GM19455 (cell line): ENCODE results near the gene STAG2.

ENCODE experiments used
- ATAC-seq: cut with Tn5 transposase; IDR thresholded peaks from one replicate; pipeline ENCODE4 v1.9.1; 2021; ENCODE audit not compliant: unreplicated experiment

The STAG2 gene

DNA sequence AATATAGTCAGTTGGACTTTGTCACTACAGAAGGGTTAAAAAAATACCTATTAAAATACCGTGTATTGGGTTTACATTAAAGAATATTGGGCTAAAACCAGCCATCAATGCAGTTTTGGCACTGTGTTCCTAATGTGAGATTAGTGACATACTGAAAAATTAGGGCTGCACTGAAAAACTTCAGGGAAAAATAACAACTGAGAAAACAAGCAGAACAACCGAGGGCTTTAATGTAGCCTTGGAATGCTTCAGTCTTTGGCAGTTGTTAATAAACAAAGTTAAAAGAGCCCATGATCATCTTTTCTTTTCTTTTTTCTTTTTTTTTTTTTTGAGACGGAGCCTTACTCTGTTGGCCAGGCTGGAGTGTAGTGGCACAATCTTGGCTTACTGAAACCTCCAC, 12.4 kb downstream of the STAG2 start:
- ATAC-seq = no peak

DNA sequence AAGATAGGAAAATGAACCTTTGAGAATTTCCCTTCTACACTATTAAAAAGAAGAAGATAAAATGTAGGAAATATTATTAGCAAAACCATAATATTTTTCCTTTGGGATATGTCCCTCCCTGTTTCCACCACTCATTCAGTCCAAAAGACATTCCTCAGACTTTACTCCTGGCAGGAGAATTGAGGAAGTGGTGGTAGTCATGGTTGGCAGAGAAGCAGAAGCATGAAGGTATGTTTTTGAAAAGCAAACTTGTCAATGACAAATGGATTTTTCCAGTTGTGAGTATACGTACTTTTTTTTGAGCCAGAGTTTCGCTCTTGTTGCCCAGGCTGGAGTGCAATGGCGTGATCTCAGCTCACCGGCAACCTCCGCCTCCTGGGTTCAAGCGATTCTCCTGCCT, 13.7 kb downstream of the STAG2 start:
- no peak for ATAC-seq

DNA sequence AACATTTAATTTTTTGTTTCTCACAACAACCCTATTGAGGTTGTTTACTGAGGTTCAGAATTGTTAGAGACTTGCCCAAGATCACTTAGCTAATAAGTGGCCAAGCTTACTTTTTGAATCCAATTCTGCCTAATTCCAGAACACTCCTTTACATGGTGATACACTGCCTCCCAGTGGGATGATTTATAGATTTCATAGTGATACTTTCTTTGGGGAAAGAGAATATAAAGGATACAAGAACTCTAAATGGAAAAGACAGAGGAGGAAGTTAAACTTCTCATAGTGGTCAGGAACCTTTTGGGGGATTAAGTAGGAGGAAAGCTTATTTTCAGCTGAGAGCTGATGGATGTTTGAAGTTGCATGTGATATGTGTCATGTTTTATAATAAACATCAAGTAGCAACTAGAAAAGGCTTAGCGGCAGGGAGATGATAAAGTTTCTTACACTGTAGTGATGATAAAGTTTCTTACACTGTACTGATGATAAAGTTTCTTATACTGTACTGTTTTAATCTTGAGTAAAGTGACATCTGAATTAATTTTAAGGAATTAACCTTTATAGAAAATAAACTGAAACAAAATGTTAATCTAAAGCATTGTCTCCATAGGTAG, 15.3 kb downstream of the STAG2 start:
- no peak for ATAC-seq

DNA sequence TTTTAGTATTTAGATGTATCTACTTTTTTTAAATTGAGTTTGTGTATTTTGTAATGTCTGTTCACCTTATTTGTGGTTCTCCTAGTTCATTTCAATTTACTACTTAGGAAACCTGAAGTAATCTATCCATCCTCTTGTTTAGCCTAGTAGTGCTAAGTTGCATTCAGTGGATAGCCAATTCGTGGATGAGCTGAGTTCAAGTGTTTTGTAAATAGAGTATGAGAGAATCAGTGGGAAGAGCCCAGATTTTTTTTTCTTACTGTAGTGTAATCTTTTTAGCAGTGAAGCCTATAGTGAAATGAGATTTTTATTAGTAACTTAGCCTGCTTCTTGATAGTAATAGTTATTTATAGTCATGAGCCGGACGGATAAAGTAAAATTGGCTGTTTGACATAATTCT, 21.7 kb downstream of the STAG2 start:
- ATAC-seq = no peak

DNA sequence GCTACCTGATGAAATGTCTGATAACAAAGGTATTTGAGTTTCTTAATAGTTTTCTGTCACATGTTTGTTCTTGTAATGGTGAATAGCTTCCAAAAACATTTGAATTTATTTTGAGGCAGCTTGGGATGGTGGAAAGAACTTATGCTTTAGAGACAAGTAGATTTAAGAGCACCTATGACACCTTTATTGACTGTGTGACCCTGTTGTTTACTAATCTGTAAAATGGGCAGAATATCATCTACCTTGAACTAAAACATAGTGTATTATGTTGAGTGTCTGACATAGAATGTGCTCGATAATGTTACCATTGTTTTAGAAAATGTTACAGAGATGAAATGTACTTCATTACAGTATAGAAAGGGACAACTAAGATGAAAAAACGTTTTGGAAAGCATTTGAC, 24.9 kb downstream of the STAG2 start:
- no peak for ATAC-seq

DNA sequence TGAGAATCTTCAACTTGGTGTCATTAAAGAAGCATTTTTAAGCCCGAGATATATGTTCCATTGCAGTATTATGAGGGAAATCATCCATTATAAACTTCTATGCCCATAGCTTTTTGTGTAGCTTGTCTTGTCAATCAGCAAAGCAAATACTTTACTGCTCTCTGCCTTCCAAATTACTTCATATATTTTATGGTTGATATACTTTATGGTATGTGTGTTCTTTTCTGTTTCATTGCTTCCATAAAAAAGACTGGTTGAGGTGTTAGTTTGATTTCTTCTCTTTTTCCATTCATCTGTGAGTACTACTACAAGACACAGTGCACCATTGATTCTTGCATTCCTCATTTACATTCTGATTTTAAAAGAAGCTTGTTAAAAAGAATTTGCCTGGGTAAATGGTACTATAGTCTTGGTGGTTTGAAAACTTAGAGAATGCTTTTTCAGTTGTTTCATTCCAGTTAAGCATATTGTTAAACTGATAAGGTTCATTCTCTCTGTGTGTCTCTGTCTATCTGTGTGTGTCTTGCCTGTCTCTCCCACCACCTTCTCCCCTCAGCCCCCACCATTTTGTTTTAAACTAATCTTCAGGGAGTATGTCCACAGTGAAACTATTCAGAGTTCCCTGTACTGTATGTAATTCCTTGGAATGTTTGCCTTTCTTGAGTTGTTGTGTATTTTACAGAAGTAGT, 27.1 kb downstream of the STAG2 start:
- ATAC-seq = no peak

DNA sequence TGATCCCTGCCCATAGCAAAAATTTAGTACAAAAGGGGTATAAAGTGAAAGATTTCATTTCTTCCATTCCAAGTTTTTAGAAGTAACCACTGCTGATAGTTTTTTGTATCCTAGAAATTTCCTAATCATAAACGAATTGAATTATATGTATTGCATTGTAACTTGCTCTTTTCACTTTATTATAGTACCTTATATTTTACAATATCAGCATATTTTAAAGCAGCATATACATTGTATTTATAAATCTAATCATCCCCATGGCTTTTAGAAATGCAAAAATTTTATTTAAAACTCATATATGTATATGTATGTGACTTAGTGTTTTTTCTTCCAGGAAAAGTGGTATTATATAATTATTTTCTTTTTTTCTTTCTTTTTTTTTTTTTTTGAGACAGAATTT, 27.7 kb downstream of the STAG2 start:
- ATAC-seq = no peak

DNA sequence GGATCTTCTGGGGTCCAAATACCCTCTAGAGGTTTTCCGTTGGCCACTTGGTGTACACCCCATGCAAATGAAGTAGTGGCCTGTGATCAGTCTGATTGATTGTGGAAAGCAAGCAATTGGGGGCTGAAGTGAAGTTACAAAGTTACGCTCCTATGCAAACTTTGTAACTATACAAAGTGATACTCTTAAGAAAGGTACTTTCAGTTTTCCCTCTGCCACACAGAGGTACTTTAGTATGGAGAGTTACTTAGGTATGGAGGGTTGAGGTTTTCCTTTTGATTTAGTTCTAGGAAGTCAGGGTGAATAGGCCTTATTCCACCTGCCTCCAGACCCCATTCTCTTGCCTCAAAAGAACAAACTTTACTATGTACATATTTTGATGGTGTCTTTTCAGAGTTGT, 28.7 kb downstream of the STAG2 start:
- ATAC-seq = no peak

DNA sequence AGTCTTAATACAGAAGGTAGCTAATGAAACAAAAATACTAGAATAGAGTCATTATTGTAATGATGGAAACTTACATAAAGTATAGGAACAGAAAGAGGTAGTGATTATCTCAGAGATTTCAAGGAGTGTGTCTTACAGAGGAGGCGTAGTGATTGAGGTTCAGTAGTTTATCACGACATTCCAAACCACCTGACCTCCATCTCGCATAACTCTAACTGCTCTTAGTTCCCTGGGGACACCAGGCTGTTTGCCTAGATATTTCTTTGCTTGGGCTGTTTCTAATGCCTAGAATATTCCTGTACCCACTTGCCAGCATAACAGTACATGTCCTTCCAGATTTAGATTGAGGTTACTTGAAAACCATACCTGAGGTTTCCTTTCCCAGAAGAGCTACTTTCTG, 29.1 kb downstream of the STAG2 start:
- ATAC-seq = no peak

DNA sequence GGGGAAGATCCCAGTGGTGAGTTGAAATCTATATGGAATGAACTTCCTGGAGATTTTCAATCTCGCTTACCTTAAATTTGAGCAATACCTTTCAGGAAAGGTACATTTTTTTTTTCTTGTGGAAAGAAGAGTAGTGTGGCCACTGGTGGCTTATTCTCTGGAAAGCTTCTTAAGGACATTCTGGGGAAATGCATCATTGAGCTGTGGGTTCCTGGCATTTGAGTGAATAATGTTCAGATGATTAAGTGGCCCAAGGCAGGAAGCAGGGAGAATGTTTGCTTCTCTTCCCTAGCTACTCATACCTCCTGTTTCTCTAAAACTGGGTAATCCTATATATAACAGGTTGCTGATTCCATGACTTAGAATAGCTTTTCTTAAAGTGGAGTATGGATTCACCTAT, 31.8 kb downstream of the STAG2 start:
- ATAC-seq = no peak

DNA sequence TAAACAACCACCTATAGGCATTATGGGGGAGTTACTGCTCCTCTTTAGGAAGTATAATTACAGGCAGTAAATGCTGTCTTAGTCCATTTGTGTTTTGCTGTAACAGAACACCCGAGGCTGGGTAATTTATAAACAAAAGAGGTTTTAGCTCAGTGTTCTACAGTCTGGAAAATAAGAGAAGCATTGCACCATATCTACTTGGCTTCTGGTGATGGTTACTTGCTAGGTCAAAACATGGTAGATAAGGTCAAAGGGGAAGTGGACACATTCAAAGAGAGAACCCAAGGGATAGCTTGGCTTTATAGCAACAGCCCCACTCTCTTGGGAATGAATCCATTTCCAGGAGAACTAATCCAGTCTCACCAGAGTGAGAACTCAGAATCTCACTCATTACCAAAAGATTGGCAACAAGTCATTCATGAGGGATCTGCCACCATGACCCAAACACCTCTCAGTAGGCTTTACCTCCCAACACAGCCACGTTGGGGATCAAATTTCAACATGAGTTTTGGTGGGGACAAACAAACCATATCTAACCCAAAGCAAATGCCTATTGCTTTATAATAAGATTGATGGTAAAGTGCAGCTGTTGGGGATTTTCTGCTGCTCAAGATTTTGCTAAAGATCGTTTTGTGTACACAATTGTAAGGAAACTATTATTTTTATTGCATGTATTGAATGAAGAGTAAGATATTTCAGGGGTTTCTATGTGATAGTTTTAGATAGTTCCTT, 32.6 kb downstream of the STAG2 start:
- no peak for ATAC-seq

DNA sequence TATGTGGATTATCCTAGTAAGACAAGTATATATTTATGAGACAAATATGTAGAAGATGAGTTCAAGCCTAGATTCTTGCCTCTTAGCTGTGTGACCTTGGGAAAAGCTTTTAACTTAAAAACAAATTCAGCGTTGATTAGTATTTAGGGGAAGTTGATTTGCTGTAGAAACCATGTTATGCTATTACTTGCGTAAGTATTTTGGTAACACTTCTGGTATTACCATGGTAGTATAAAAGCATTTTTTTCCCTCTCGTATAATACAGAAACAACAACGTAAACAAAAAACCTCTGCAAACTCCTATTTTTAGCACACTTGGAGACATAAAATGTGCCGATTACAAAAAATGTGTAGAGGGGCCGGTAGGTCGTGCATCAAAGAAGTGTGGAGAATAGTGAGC, 33.2 kb downstream of the STAG2 start:
- ATAC-seq = no peak

DNA sequence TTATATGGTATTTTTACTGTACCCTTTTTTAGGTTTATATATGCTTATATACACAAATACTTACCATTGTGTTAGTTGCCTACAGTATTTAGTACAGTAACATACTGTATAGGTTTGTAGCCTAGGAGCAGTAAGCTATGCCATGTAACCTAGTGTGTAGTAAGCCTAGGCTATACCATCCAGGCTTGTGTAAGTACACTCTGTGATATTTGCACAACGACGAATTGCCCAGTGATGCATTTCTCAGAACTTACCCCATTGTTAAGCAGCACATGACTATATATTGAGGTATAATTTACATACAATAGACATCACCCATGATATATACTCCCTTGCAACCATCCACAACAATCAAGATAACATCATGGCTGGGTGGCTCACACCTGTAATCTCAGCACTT, 40.1 kb downstream of the STAG2 start:
- ATAC-seq = no peak

DNA sequence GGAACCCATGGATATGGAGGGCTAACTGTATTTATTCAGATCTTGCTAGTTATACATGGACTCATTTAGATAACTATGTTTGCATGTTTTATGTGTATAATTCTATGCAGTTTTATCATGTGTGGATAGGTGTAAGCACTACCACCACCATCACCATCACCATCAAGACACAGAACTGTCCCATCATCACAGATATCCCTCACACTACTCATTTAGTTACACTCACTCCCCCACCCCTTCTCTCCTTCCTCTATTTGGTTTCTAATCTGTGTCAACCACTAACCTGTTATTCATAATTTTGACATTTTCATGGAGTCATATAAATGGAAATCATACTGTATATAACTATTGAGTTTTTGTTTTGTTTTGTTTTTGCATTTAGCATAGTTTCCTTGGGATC, 43.7 kb downstream of the STAG2 start:
- no peak for ATAC-seq

DNA sequence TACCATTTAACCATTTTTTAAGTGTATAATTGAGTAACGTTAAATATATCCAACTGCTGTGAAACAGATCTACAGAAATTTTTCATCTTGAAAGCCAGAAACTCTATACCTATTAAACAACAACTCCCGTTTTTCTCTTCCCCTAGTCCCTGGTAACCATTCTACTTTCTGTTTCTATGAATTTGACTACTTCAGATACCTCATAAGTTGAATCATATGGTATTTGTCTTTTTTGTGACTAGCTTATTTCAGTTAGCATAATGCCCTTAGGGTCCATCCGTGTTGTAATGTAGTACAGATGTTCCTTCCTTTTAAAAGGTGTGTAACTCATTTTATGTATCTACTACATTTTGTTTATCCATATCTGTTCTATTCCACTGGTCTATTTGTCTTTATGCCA, 48.7 kb downstream of the STAG2 start:
- ATAC-seq = peak; percentile 76

DNA sequence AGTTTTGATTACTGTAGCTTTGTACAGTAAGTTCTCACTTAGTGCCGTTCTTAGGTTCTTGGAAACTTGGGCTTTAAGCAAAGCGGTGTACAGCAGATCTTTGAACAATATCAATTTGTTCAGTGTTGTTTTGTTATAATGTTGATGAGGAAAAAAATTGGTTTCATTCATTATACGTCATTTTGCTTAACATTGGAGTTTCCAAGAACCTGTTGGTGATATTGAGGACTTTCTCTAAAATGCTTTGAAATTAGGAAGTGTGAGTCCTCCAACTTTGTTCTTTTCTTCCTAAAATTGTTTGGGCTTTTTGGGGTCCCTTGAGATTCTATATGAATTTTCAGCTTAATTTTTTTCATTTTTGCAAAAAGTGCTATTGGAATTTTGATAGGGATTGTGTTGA, 49.1 kb downstream of the STAG2 start:
- ATAC-seq = no peak

DNA sequence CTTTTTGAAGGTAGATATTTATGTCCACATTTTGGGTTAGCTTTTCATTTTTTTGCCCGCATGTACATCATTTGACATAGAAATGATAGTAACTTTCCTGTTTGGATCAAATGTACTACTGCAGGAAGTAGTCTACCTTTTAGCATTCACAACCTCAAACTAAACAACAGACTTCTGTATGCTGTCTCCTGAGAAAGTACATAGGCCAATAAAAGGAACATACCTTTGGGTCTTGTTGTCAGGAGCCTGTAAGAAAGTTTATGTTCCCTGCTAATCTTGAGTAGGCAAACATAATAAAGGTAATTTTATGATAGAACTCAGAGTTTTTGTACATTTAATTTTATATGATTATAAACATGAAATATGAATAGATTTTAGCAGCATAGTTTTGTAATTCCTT, 54.2 kb downstream of the STAG2 start:
- ATAC-seq = no peak

DNA sequence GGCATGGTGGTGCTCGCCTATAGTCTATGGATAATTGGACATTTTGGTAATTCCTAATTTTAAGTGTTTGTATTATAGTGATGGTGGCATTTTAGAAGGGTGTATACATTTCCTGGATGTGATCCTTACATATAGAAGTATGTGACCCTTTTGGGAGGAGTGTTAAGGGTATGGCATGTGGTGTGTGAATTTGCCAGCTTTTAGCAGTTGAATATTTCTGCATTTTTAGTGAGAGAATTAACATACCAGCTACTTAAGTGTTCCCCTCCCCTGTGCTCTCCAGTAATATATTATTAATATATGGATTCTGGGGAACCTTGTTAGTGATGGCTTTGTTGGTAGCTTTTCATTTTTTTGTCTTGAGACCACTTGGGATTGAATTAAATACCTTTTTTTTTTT, 55.3 kb downstream of the STAG2 start:
- no peak for ATAC-seq

DNA sequence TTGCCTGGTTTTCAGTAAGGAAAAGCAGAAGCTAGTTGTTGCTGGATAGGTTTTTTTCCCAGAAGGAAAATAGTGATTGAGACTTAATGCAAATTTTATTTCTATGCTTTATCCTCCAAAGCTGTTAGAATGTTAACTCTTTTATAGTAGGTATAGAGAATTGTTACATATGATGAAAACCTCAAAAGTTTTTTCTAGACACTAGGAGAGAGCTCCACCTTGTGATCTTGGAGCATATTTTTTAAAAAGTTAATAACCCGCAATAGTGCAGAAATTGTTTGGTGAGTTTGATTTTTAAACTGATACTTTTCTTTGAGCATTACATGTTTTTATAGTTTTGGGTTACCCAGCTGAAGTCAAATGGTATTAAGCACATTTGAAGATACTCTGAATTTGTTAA, 56.5 kb downstream of the STAG2 start:
- ATAC-seq = no peak

DNA sequence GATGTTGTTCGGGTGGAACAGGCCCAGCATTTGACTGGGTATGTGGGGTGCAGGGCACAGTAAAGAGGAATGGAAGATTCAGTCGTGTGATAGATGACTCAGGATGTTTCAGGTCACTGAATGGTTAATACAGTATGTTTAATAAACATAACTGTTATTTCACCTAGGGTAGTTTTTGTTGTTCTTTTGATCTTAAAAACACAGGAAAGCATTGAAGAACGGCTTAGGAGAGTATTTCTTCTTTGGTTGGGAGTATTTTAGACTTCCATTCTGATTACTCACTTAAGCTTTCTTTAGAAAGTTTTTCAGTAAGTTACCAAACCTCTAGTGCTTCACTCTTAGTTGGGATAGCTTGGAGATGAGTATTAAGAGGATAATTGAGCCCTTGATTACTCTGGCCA, 62.3 kb downstream of the STAG2 start:
- no peak for ATAC-seq

DNA sequence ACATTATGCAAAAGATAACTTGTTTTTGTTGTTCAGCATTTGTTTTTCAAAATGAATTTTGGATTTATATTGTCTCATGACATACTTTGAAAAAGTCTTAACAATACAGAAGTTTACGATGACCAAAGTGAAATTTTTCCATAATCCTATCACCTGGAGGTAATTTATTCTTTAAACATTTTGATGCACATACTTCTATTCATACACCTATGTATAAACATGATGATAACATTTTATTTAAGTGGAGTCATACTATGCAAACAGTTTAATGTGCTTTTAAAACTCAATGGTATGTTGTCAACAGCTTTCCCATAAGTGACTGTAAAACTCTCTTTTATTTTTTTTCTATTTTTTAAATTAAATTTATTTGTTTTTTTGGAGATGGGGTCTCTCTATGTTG, 65.0 kb downstream of the STAG2 start:
- ATAC-seq = no peak

DNA sequence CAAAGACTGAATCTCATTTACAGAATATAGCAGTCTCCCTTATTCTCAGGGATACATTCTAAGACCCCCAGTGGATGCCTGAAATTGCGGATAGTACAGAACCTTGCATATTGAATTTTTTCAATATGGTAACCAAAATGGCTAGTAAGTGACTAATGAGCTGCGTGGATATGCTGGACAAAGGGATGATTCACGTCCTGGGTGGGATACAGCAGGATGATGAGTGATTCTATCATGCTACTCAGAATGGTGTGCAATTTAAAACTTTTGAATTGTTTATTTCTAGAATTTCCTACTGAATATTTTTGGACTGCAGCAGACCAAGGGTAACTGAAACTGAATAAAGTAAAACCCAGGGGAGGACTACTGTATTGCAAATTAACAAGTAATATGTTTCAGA, 66.7 kb downstream of the STAG2 start:
- no peak for ATAC-seq

DNA sequence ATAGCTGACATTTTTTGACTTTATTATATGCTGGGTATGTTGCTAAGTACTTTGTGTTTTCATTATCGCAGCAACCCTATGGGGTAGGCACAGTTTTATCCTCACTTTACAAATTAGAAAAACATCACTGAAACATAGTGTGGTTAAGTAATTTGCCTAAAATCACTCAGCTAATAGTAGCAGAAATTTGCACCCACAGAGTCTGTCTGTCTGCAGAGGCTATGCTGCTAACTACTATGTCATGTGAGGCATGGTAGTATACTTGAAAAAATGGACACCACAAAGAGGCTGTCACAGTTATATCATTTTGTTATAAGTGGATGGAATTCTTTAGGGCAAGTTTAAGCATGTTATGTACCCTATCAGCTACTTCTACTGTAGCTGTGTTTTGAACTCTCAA, 69.0 kb downstream of the STAG2 start:
- ATAC-seq = peak; percentile 84
